ENCODE measurements around the gene CPNE4. TPM values are rescaled to one million over a fixed set of nuclear protein-coding genes. Genes with fewer than 3 reads are reported as not detected.

Gene CPNE4
- total and polyA plus RNA-seq, 9 of the 15 experiments (the other 6 are each of a cell fraction or from before 2014, with no cell fraction given), result not detected

DNA sequence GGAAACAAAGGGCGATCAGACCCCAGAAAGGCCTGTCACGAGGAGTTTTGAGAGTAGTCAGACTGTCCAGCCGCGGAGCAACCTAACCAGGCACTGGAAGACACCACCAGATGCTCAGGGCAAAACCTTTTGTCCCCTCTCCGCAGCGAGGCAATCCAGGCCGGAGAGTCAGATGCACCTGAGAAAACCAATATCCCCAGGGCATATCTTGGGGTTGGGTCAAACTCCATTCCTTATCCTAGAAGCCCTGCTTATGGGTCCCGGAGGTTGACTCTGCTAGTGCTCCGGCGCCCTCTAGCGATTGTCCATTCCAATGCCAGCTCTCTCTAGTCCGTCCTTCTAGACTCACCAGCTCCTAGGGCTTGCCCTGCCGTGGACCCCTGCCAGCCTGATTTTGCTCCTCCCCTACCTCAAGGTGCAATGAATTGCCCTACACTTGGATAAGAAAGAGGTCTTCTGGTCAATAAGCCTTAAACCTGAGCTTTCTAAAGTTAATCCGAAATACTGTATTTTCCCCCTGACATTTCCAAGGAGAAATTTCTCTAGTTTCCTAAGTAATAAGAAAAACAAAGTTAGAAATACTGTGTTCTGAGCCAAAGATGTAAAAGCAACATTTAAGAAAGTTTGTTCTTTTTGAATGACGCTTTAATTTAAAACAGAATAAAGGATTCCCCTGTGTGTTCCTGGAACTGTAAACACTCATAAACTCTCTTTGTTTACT, 5.5 kb downstream of the CPNE4 start:
- WGBS (ENCODE audit: insufficient coverage, low coverage, missing lambda C conversion rate), result 2% methylated on average over 12 of the region's 15 CpGs
- Histone ChIP-seq H2AFZ (ENCODE audit: low read depth, low read length) (no peak overlapping the region), H3K36me3 (ENCODE audit: control insufficient read depth, insufficient read depth, low read length) (no peaks in the 10 kb centered on the region), H3K9me3 (replicated peaks; ENCODE audit: control insufficient read depth, insufficient read depth, low read depth, low read length) (no peaks in the 10 kb centered on the region), H3K4me3 (no peak overlapping the region), H3K79me2 (ENCODE audit: control insufficient read depth, insufficient read depth, low read length) (no peaks in the 10 kb centered on the region), H3K9ac (ENCODE audit: insufficient read depth in 1 of 2, low read depth in 2 of 2, low read length in 2 of 2) (no peak overlapping the region), H4K20me1 (replicated peaks; ENCODE audit: control insufficient read depth, insufficient read depth, low read length) (no peaks in the 10 kb centered on the region), H3K9me1 (ENCODE audit: control insufficient read depth, insufficient read depth, low read length) (no peaks in the 10 kb centered on the region), H3K27me3 (ENCODE audit: control insufficient read depth in 2 of 2, insufficient read depth in 2 of 2, low read length in 2 of 2) (no peaks in the 10 kb centered on the region), H3K27ac (ENCODE audit: extremely low read depth, low read depth, low read length) (no peak overlapping the region), H3K4me2 (ENCODE audit: insufficient read depth, low read length) (no peak overlapping the region), H3K4me1 (replicated peaks in 1 of 2; ENCODE audit: control insufficient read depth in 2 of 2, insufficient read depth in 2 of 2, low read length in 2 of 2) (no peaks in the 10 kb centered on the region)
- peak; percentile 50 to 78 (median 54) for DNase-seq (ENCODE audit: extremely low read depth in 1 of 4, low spot score in 3 of 4)
- POLR2A ChIA-PET, result interaction anchor here (0.7 kb wide), 1 partner anchor 14 kb away, joined by 3 read pairs; no protein-coding TSS in a partner anchor
- in situ Hi-C loops (cut with MboI), result loop anchor here (10.0 kb wide), 1 partner anchor 235 kb away; no protein-coding TSS in a partner anchor
- CTCF ChIA-PET (ENCODE audit: low intra/inter-chr PET ratio), result interaction anchor here (1.2 to 1.8 kb wide), 4 partner anchors 182 to 996 kb away, joined by 4 to 11 read pairs (median 4); no protein-coding TSS in a partner anchor
- intact Hi-C loops (cut with micrococcal nuclease), result loop anchor here (1.0 to 2.0 kb wide), 2 partner anchors 234 to 997 kb away; no protein-coding TSS in a partner anchor
- peak; percentile 97 for ATAC-seq
- peak; percentile 44 for FAIRE-seq
- no TSS peak for BruUV-seq (replicated peaks)
- TF ChIP-seq ZNF586 (CRISPR knock-in tag; conservative IDR thresholded peaks at IDR 0.05), result no peak
- no peak for TF ChIP-seq POU5F1 (IDR thresholded peaks at IDR 0.05; ENCODE audit: borderline replicate concordance, low read depth, low read length, partially characterized antibody)
- TF ChIP-seq STAG1 (CRISPR knock-in tag; IDR thresholded peaks at IDR 0.05; ENCODE audit: borderline replicate concordance), result peak; percentile 45; the same call in 1 of the 2 replicates
- TF ChIP-seq, protein P1, sequence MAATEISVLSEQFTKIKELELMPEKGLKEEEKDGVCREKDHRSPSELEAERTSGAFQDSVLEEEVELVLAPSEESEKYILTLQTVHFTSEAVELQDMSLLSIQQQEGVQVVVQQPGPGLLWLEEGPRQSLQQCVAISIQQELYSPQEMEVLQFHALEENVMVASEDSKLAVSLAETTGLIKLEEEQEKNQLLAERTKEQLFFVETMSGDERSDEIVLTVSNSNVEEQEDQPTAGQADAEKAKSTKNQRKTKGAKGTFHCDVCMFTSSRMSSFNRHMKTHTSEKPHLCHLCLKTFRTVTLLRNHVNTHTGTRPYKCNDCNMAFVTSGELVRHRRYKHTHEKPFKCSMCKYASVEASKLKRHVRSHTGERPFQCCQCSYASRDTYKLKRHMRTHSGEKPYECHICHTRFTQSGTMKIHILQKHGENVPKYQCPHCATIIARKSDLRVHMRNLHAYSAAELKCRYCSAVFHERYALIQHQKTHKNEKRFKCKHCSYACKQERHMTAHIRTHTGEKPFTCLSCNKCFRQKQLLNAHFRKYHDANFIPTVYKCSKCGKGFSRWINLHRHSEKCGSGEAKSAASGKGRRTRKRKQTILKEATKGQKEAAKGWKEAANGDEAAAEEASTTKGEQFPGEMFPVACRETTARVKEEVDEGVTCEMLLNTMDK (IDR thresholded peaks at IDR 0.05; ENCODE audit: borderline replicate concordance, insufficient read depth, low read depth, low read length, poor library complexity, severe bottlenecking), result peak; percentile 9
- peak; percentile 42; the same call in 1 of the 2 replicates for TF ChIP-seq SMC3 (conservative IDR thresholded peaks at IDR 0.05; ENCODE audit: insufficient read depth, low read depth, low read length)
- TF ChIP-seq, protein P2, sequence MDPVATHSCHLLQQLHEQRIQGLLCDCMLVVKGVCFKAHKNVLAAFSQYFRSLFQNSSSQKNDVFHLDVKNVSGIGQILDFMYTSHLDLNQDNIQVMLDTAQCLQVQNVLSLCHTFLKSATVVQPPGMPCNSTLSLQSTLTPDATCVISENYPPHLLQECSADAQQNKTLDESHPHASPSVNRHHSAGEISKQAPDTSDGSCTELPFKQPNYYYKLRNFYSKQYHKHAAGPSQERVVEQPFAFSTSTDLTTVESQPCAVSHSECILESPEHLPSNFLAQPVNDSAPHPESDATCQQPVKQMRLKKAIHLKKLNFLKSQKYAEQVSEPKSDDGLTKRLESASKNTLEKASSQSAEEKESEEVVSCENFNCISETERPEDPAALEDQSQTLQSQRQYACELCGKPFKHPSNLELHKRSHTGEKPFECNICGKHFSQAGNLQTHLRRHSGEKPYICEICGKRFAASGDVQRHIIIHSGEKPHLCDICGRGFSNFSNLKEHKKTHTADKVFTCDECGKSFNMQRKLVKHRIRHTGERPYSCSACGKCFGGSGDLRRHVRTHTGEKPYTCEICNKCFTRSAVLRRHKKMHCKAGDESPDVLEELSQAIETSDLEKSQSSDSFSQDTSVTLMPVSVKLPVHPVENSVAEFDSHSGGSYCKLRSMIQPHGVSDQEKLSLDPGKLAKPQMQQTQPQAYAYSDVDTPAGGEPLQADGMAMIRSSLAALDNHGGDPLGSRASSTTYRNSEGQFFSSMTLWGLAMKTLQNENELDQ (CRISPR knock-in tag; IDR thresholded peaks at IDR 0.05; ENCODE audit: borderline replicate concordance), result no peak
- TF ChIP-seq RBM17 (IDR thresholded peaks at IDR 0.05; ENCODE audit: borderline replicate concordance, low read depth, low read length), result no peak
- no peak for TF ChIP-seq BCOR (IDR thresholded peaks at IDR 0.05)
- peak; percentile 68 to 75 for TF ChIP-seq RAD21 (CRISPR knock-in tag; conservative IDR thresholded peaks at IDR 0.05 in 1 of 2, IDR thresholded peaks at IDR 0.05 in 1 of 2)
- TF ChIP-seq ZNF282 (CRISPR knock-in tag; IDR thresholded peaks at IDR 0.05), result no peak
- TF ChIP-seq EGR1 (conservative IDR thresholded peaks at IDR 0.05), result no peak
- TF ChIP-seq KDM1A (IDR thresholded peaks at IDR 0.05), result no peak
- no peak for TF ChIP-seq ZNF408 (CRISPR knock-in tag; IDR thresholded peaks at IDR 0.05; ENCODE audit: low read depth)
- TF ChIP-seq FOXJ2 (tag; IDR thresholded peaks at IDR 0.05), result no peak
- no peak for TF ChIP-seq PRMT5 (CRISPR knock-in tag; IDR thresholded peaks at IDR 0.05)

All from K562 (cell line).